G401.6 (cell line): ENCODE data around the gene P4HA2.

ENCODE experiments used
- FAIRE-seq: peaks from 2 replicates; lab custom pipeline; 2012; peaks lifted over from hg19 to GRCh38; lab: Jason Lieb, UNC

The P4HA2 gene

DNA sequence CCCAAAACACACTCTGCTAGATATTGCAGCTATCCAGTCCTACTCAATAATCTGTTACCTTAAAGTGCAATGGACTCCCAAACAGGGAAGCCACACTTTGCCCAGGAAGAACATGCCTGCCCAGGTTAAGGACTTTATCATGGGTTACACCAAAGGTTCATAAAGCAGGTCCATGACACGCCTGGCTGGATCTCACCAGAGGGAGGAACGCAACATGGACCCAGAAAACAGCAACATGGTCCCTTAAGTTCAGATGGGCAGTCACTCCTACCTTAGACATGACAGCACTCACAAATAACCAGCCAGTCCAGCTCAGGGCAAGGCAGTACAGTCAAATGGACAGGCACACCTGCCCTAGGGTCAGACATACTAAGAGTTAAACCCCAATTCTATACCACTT lies 3.8 kb downstream of the P4HA2 start:
- no peak for FAIRE-seq

DNA sequence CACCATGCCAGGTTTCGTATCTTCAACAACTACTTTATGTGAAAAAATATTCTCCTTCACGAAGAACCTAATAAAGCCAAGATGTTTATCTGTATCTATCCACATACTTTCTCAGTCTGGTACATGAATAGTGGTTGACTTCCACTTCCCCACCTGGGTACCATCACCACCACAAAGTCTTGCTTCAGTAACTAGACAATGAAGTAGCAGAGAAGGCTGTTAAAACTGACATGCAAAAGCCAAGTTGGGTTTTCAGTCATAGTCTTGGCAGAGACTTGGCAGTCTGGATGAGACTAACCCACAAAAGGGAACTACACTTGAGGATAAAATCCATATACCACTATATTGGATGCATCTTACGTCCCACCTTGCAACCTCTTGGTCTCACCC lies 5.0 kb downstream of the P4HA2 start:
- FAIRE-seq = no peak

DNA sequence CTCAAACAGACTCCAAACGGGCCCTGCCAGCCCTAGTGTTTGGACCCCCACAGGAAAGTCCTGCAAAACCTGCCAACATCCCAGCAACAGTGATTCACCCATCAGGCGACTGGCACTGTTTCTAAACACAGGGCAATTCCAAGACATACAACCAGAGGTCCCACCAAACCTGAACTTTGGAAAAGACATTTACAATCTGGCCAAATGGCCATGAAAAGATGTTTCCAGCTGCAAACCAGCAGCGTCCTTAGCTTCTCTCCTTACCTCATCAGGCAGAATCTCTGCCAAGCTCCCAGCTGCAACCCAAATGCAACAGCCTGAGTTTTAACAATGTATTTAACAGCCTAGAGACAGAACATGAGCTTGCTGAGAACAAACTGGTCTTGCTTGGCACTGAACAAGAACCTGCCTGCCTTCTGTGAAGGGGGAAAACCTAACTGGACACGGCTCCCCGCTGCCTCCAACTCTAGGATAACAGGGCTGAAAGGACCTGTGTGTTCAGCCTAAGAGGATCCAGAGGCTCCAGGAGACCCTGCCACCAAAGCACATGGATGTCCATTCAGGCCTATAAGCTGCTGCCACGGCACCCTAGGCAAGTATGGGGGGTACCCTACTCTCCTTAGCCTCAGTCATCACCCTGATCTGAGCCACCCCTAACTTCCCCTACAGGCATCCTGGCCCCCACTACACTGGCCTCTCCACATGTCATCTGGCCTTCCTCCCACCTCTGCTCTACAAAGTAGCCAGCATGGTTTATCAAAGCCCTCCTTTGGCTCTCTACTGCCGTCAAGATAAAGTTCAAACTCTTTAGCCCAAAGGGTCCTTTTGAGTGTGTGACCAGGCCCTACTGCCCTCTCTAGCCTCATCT lies 5.6 kb downstream of the P4HA2 start:
- FAIRE-seq = no peak

DNA sequence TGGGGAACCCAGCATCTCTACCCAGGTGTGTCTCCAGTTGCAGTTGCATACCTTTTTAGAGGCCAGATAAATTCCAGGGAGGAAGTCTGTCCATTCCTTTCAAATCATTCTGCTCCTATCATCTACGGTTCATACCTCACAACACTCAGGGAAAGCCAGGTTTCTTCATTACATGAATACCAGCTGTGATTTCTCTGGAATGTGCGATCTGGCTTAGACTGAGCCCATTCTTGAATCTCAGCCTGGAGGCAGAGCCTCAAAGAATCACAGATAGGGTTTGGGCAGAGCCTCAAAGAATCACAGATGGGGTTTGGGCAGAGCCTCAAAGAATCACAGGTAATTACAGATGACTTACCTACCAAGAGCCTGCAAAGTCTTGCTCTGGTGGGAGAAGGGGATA lies 7.2 kb downstream of the P4HA2 start:
- no peak for FAIRE-seq

DNA sequence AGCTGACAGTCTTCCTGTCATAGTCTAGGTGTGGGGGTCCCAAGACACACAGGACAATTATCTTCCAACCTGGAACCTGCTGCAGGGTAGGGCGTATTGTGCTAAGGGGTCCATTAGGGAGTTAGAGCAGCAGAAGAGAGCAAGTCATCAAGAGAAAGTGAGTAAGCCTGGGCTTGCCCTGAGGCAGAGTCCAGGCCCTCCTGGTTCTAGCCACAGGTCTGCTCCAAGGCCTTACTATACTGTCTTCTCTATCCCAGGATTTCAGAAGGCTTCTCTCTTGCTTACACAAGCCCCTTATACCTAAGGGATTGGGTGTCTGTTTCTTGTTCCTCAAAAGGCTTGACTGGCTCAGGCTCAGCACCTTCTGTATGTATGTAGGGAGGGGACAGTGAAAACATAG lies 7.7 kb downstream of the P4HA2 start:
- FAIRE-seq = no peak

DNA sequence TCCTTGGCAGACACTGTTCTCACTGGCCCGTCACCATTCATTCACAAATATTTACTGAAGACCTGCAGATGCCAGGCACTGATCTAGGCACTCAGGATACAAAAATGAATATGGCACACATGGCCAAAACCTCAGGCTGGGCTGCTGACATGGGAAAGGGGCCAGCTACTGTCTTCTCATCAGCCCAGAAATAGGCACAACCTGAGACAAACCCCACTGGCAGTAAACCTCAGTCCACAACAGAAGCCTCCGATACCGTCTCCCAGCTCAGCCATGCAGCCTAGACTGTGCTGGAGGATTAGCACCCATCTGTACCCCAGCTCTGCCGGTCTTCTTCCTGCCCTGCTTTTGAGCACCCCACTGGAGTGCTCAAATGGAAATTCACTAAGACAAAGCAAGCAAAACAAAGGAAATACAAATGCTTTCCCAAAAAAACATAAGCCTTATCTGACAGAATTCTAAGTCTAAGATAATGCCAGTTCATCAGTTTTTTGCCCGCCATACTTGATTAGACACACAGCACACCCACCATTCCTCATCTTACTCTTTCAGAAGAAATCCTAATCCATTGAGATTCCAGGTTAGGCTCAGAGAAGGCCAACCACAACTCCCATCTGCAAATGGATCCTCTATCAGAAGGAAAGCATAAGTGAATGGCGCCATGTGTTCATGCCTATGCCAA lies 8.2 kb downstream of the P4HA2 start:
- FAIRE-seq = no peak

DNA sequence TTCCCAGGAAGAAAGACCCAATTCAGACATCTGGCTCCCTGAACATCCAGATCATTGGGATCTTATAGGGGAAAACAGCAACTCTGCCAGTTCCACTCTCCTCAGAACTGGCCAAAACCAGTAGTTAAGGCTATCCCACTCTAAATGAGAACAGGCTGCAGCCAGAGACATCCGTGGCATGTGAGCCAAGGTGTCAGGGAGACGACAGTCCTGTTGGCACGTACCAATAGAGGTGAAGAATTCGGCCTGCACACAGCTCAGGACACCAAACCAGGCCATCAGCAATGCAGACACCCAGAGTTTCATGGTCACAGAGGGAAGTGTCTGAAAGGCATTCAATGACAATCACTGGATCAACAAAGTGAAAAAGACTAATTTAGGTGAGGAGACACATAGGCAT lies 9.3 kb downstream of the P4HA2 start:
- no peak for FAIRE-seq

DNA sequence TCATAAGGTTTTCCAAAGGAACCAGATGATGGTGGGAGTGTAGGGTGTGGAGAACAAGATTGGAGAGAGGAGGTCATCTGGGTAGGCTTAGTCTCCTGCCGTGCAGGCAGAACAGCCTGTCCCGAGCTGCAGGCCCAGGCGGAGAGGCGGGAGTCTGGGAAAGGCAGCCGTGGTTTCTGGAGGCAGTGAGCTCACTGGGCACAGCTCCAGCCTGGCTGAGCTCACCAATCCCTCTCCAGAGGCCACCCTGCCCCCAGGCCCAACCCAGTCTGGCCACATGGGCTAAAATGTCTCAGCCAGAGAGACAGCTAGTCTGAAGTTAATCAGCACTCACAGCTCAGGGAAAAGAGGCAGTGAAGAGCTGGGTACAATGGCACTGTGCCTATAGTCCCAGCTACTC lies 12.3 kb downstream of the P4HA2 start:
- no peak for FAIRE-seq

DNA sequence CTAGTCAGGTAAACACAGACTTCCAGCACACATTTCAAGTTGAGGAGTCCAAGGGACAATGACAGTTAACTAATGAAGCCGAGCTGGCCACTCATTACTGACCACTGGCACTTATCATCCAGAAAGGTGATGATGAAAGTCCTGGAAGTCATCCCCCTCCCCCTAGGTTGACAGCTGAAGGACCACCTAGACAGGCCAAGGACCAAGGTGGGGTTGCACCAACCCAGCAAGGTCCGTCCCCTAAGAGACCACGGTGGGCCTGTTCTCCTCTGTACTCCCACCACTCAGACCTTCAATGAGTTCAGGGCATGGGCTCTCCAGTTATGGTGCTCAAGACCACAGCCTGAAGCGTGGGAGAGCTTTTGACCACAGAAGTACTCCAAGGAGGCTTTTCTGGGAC lies 13.2 kb downstream of the P4HA2 start:
- FAIRE-seq = no peak

DNA sequence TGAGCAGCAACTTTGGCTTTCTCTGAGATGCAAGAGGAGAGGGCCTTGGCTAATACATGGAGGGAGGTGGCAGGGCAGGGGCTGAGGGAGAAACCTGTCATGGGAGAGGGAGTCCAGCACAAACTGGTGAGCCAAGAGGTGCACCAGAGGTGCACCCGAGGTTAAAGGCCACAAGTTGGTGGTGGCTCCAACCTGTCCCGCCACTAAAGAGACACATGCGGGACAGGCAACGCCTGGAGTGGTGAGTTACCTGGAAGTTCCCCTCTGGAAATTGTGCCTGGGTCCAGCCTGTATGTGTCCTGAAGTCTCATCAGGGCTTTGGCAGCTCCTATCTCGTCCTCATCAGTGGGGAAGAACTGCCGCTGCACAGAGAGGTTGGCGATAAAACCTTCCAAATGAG lies 14.0 kb downstream of the P4HA2 start:
- no peak for FAIRE-seq

DNA sequence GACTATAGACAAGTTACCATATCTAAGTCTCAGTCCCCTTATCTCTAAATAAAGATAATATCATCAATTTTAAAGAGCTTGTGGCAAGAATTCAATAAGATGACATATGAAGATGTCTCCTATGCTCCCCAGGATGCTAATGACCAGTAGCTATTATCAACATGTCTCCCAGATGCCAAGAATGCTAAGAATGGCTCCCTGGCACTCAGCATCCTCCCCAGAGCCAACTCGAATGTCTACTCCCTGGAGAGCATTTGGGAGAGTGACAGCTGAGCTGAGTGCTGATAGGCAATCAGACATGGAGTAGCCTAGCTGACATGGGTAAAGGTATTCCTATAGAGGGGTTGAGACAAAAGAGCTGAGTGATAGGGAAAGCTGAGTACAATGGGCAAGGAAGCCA lies 15.9 kb downstream of the P4HA2 start:
- no peak for FAIRE-seq

DNA sequence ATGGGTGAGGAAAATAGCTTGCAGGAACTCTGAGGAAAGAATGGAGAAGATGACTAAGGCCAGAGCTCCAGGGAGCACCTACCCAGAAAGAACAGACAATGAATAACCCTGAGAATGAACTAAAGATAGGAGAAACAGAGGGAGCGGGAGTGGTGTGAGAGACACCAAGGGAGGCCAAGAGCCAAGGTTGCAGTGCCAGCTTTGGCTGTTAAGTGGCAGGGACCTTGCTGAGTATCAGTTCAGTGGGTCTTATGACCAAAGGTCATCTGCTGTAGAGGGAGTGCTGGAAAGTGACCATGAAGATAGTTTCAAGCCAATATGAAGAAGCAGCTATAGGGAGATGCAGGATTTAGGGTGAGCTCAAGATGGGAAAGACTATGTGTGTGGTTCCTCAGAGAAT lies 16.7 kb downstream of the P4HA2 start:
- FAIRE-seq = no peak

DNA sequence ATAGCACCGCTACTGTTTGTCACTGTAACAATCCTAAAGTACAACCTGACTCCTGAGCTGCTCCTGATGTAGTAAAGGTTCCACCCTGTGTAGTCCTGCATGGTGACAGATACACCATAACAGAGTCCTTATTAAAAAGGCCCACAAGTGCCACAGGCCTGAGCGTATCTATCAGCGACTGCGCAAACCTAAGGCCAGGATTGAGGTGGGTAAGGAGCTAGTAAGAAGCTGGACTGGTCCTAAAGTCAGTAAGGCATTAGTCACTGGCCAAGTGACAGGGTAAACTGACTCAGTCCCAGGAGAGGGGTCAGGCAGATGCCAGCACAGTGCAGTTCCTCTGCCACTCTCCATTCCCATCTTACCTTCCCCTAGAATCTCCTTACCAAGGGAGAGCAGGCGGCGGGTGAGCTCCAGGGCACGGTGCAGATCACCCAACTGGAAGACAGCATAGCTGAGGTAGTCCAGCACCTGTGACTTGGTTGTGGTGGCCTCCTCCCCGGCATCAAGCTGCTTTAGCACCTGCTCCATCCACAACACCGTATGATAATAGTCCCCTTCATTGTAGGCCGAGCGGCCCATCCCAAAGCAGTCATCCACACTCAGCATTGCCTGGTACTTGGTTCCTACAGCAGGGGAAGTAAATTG lies 17.6 kb downstream of the P4HA2 start:
- no peak for FAIRE-seq

DNA sequence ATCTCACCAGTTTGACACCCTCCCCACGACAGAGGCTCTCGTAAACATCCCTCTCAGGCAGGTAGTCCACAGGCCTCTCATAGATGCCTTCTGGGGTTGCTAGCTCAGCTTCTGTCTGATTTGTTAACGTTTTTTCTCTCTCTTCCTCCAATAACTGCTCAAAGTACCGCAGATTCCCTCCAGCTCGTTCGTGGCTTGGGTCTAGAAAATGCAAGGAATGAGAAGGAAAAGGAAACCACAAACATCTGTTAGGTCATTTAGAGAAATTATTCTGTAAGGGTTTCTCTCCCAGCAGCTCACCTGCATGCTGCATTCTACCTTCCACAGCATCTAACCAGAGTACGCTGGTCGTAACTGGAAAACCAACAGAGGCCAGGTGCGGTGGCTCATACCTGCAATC lies 18.5 kb downstream of the P4HA2 start:
- FAIRE-seq = no peak

DNA sequence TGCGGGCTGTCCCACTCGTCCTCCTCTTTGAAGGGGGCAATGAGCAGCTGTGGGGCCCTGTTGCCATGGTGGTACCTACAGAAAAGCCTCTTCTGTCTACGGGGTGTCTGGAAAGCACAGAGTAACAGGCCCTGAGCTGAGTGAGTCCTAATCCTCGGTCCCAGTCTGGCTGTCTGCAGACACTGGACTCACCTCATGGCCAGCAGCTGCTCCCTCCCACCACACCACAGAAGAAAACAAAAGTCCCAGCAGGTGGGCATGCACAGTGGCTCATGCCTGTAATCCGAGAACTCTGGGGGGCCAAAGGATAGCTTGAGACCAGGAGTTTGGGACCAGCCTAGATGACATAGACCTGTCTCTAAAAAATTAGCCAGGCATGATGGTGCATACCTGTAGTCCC lies 19.9 kb downstream of the P4HA2 start:
- no peak for FAIRE-seq

DNA sequence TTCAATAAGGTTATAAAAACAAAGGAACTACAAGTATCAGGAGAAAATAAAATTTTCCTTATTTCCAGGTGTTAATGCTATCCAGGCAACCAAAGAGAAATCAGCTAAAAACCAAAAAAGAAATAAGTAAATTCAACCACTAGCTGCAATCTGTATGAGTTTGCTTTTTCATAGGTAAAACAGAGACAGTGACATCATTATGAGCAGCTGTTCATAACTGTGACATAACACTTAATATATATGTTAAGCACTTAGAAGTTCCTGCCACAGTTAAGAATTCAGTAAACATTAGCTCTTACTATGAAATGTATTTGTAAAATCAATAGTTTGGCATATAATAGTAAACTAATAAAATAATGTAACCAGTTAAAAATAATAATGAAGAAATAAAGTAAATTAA lies 20.9 kb downstream of the P4HA2 start:
- no peak for FAIRE-seq

DNA sequence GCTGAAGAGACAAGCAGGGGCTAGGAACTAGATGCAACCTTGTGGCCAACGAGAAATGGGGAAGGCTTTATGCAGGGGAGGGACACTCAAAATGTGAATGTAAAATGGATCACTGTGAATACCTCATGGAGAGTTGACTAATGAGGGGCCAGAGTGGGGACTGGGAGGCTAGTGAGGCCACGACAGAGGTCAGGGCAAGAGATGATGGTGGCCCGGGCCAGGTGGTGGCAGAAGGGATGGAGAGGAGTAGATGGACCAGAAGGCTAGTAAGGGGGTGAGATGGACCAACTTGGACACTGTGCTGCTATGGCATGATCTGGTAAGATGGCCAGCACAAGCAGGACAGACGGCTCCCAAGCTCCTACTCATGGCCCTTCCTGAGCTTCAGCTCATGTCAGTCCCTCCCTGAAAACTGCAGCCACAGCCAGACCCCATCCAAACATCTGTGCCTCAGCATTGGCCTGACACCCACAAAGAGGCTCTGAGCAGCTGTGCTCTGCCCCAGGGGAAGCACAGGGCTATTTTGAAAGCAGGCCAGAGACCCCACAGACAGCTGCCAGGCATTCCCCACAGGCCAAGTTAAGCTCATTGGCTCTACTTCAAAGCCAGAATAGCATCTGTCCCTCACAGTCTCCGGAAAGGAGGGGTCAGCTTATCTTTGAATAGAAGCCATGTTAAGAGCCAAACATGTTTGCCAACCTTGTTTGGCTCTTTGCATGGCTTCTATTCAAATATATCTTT lies 22.1 kb downstream of the P4HA2 start:
- no peak for FAIRE-seq

DNA sequence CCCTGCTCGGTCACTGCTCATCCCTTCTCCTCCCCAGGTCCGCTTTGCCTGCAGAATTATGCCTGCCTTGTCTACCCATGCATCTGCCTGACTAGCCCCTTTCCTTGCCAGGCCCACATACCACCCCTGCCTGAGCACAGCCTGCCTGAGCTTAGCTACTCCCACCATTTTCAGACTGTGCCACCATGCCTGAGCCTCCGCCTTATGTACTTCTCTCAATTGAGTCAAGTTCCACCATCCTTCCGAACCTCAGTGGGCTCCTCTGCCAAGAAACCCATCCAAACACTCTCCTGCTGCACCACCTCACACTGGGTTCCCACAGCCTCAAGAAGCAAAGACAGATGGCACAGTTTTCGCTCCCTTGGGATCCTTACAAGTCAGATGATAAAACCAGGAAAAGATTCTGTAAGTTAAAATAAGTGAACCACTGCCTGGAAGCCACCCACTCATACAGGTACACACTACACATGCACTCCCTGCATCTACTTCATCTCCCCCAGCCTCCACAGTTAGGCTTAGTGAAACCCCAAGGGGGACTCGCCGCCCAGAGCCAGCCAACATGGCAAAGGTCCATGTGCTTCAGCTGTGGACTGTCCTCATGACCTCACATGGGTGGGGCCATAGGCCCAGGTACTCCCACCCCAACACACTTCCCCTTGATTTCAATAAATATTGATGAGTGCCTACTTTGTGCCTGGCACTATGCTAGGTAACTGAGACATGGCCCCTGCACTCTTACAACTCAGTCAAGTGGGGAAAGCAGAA lies 23.1 kb downstream of the P4HA2 start:
- no peak for FAIRE-seq

DNA sequence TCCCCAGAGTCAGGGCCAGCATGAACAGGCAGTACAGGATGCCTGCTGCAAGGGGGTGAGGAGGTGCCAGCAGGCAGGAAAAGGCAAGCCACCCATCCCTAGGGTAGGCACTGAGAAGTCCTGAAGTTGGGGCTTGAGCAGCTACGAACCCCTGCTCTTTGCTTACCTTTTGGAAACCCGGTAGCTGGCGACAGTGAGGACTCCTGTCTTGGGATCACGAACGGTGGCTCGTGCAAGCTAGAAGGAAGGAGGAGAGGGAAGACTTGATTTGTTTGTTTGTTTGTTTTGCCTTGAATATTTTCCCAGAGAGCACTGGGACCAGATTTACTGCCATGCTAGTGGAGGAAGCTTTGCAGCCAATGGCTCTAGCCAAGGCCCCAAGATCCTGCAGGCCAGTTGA lies 23.7 kb downstream of the P4HA2 start:
- FAIRE-seq = no peak

DNA sequence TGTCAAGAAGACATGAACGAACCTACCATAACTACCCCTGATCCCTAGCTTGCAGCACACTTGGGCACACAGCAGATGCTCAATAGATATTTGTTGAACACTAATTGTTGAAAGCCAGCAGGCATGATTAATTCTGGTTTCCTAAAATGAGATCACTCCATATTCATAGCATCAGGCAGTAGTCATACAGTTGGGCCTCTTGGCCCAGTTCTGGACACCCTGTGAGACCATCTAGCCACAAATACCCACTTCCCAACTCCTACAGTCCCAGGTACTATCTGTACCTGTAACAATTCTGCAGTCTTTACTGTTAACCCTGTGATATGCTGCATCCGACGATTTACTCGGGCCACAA lies 24.2 kb downstream of the P4HA2 start:
- FAIRE-seq = no peak

DNA sequence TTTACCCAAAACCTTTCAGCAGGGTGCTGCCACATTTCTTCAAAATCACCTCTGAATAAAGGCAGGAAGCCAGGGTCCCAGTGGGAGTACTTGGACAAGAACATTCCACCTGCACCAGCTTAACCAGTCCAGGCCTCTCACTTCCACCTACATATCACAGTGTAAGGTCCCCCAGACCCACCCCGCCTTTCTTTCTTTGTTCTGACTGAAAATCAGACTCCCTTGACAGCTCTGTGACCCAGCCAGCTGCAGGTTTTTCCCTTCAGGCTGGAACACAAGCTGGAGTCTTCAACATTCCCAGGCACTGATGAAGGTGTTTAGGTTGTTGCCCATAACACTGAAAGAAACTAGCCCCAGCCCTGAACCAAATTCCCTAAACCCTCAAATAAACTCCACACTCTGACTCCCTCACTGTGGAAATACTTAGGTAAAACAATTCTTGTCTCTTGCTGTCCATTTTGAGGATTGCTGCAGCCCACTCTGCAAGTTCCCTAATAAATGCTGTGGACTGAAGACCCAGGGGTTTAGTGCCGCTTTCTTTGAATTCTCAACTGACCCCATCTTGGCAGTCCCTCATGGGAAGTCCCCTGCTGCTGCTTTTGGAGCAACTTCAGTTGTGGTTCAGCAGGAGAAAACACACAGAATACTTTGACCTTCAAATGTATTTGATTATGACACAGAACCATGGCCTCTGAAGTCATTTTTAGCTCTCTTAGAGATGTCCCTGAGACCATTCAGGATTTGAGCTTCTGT lies 24.8 kb downstream of the P4HA2 start:
- no peak for FAIRE-seq
